OCI-LY3 (cell line): ENCODE data around the gene CPNE4.

Experiments used
- H2AFZ ChIP-seq: fragments of 200-600, 300-600 bp; shearing (Covaris generic); 2 replicates; pipeline ENCODE4 v1.6.0; 2014; ENCODE audit warnings: antibody characterized with exemption, low read depth, low read length
- H3K27ac ChIP-seq: fragments of 200-600, 300-600 bp; sonication (generic); 2 replicates; pipeline ENCODE4 v1.5.1; 2014; ENCODE audit warnings: mild to moderate bottlenecking, low read length, moderate library complexity, mixed read lengths
- H3K27me3 ChIP-seq: fragments of 200-600, 300-600 bp; sonication (generic); 2 replicates; pipeline ENCODE4 v1.6.1; 2014; ENCODE audit warnings: low read depth, low read length, mixed read lengths
- H3K36me3 ChIP-seq: fragments of 200-600, 300-600 bp; sonication (generic); replicated peaks from 2 replicates; pipeline ENCODE3; 2014; ENCODE audit warnings: low read depth, low read length, mixed read lengths
- H3K4me1 ChIP-seq: fragments of 300-600, 200-600 bp; sonication (generic); 2 replicates; pipeline ENCODE4 v1.6.1; 2014; ENCODE audit warnings: low read length, mixed read lengths
- H3K4me2 ChIP-seq: fragments of 200-600, 300-600 bp; sonication (generic); 2 replicates; pipeline ENCODE4 v1.6.1; 2014; ENCODE audit warnings: low read length, mixed read lengths
- H3K4me3 ChIP-seq: fragments of 300-600, 200-600 bp; sonication (generic); 2 replicates; pipeline ENCODE4 v1.5.1; 2014; ENCODE audit warnings: antibody characterized with exemption, mild to moderate bottlenecking, low read length, moderate library complexity
- H3K79me2 ChIP-seq: fragments of 300-600, 200-600 bp; shearing (Covaris generic); 2 replicates; pipeline ENCODE4 v1.6.1; 2014; ENCODE audit warnings: mild to moderate bottlenecking, low read length, mixed read lengths
- H3K9ac ChIP-seq: fragments of 300-600, 200-600 bp; shearing (Covaris generic); 2 replicates; pipeline ENCODE4 v1.6.0; 2014; ENCODE audit warnings: mild to moderate bottlenecking, low read length, moderate library complexity
- H3K9me3 ChIP-seq: fragments of 200-600, 300-600 bp; shearing (Covaris generic); 2 replicates; pipeline ENCODE4 v1.6.1; 2014; ENCODE audit warnings: low read length, mixed read lengths; ENCODE audit not compliant: insufficient read depth
- H4K20me1 ChIP-seq: fragments of 200-600, 300-600 bp; sonication (generic); 2 replicates; pipeline ENCODE4 v1.6.1; 2016; ENCODE audit warnings: low read length, mixed read lengths; ENCODE audit not compliant: insufficient read depth
- EZH2phosphoT487 ChIP-seq: fragments of 200-600 bp; shearing (Covaris generic); IDR thresholded peaks from 2 replicates; pipeline ENCODE4 v1.6.1; 2018; ENCODE audit warnings: antibody characterized with exemption, mixed run types, low read depth
- TF ChIP-seq, protein P1 (sequence below): fragments of 200-600, 300-600 bp; sonication (generic); IDR thresholded peaks from 2 replicates; pipeline ENCODE4 v1.5.1; 2014; ENCODE audit warnings: antibody characterized with exemption, low read length, low read depth

Gene CPNE4

GRCh38 chr3:131502530-131503319 is 532.1 kb downstream of the CPNE4 start, which contains the start of gene MRPL3:
MRPL3 (minus strand) TSS chr3:131502971; CDS start chr3:131502821, 150 bp downstream.
- Histone ChIP-seq H2AFZ (peak within 1 kb of the TSS; percentile 97), H3K4me2 (peak within 1 kb of the TSS; percentile 98)

GRCh38 chr3:131501949-131502348 is 532.9 kb downstream of the CPNE4 start:
- H3K79me2 ChIP-seq: peaks cover 54% of the 10 kb centered on the region
- TF ChIP-seq EZH2phosphoT487: no peak
- TF ChIP-seq, protein P1, sequence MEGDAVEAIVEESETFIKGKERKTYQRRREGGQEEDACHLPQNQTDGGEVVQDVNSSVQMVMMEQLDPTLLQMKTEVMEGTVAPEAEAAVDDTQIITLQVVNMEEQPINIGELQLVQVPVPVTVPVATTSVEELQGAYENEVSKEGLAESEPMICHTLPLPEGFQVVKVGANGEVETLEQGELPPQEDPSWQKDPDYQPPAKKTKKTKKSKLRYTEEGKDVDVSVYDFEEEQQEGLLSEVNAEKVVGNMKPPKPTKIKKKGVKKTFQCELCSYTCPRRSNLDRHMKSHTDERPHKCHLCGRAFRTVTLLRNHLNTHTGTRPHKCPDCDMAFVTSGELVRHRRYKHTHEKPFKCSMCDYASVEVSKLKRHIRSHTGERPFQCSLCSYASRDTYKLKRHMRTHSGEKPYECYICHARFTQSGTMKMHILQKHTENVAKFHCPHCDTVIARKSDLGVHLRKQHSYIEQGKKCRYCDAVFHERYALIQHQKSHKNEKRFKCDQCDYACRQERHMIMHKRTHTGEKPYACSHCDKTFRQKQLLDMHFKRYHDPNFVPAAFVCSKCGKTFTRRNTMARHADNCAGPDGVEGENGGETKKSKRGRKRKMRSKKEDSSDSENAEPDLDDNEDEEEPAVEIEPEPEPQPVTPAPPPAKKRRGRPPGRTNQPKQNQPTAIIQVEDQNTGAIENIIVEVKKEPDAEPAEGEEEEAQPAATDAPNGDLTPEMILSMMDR: no peak

More at GRCh38 chr3:131502530-131503319, 532.1 kb downstream of the CPNE4 start, which contains the start of gene MRPL3:
- Histone ChIP-seq H3K27me3 (no peaks in the 10 kb centered on the region), H3K9ac (peak within 1 kb of the TSS; percentile 96), H3K4me1 (peaks cover 23% of the 10 kb centered on the region), H3K4me3 (peak within 1 kb of the TSS; percentile 97), H3K27ac (peak within 1 kb of the TSS; percentile 65), H3K79me2 (peaks cover 49% of the 10 kb centered on the region), H3K9me3 (no peaks in the 10 kb centered on the region), H4K20me1 (no peaks in the 10 kb centered on the region), H3K36me3 (peaks cover 29% of the 10 kb centered on the region)
- TF ChIP-seq EZH2phosphoT487: no peak
- TF ChIP-seq, protein P1: no peak

DNA sequence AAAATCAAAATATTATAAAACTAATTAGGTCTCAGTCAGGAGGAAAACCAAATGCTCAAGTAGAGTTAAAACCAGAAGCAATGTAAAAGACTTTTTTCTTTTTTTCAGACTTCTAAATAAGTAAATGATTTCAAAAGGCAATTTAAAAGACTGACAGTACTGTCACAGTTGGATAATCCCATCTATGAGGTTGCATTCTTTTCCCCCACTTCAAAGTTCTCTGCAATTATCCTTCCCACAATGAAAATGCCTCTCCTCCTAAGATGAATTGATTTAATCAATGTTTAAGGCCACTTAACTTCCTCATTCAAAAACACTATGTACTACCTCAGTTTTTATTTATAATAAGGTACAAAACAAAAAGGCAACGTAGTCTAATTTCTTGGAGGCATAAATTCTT is 540.1 kb downstream of the CPNE4 start:
- no peaks in the 10 kb centered on the region for H3K4me1 ChIP-seq
- H4K20me1 ChIP-seq: no peaks in the 10 kb centered on the region
- H3K9ac ChIP-seq: no peak overlapping the region
- no peaks in the 10 kb centered on the region for H3K9me3 ChIP-seq
- H3K79me2 ChIP-seq: peaks cover 62% of the 10 kb centered on the region
- H3K36me3 ChIP-seq: peaks cover 64% of the 10 kb centered on the region
- no peak overlapping the region for H3K4me2 ChIP-seq
- H2AFZ ChIP-seq: no peak overlapping the region
- H3K27me3 ChIP-seq: no peaks in the 10 kb centered on the region
- TF ChIP-seq EZH2phosphoT487: no peak
- TF ChIP-seq, protein P1: no peak
- no peak overlapping the region for H3K27ac ChIP-seq
- H3K4me3 ChIP-seq: no peak overlapping the region

More at GRCh38 chr3:131501949-131502348, 532.9 kb downstream of the CPNE4 start:
- no peaks in the 10 kb centered on the region for H4K20me1 ChIP-seq
- peak overlapping the region; percentile 98 for H3K4me2 ChIP-seq
- H3K4me1 ChIP-seq: peaks cover 23% of the 10 kb centered on the region
- peaks cover 37% of the 10 kb centered on the region for H3K36me3 ChIP-seq
- H3K27me3 ChIP-seq: no peaks in the 10 kb centered on the region
- no peak overlapping the region for H2AFZ ChIP-seq
- peak overlapping the region; percentile 97 for H3K4me3 ChIP-seq
- peak overlapping the region; percentile 96 for H3K9ac ChIP-seq
- H3K27ac ChIP-seq: peak overlapping the region; percentile 65
- no peaks in the 10 kb centered on the region for H3K9me3 ChIP-seq

DNA sequence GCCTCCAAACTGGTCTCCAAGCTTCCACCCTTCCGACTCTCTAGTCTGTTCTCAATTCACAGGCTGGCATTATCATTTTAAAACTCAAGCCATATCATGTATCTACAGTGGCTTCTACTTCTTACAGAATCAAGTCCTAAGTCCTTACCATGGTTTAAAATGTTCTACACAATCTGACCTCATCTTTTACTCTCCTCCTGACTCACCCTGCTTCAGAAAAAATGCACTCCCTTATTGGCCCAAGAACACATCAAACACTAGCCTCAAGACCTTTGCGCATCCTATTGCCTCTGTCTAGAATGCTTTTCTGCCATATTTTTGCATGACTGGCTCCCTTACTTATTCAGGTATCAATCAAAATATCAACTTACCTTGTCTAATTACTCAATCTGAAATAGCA is 543.0 kb downstream of the CPNE4 start:
- peaks cover 55% of the 10 kb centered on the region for H3K36me3 ChIP-seq
- no peaks in the 10 kb centered on the region for H4K20me1 ChIP-seq
- no peaks in the 10 kb centered on the region for H3K4me1 ChIP-seq
- H3K4me3 ChIP-seq: no peak overlapping the region
- H3K79me2 ChIP-seq: peaks cover 45% of the 10 kb centered on the region
- no peak overlapping the region for H3K9ac ChIP-seq
- H3K9me3 ChIP-seq: no peaks in the 10 kb centered on the region
- H3K27ac ChIP-seq: no peak overlapping the region
- TF ChIP-seq EZH2phosphoT487: no peak
- TF ChIP-seq, protein P1: no peak
- no peak overlapping the region for H3K4me2 ChIP-seq
- H3K27me3 ChIP-seq: no peaks in the 10 kb centered on the region
- no peak overlapping the region for H2AFZ ChIP-seq
